ENCODE results near the gene HOXD11. TPM values are rescaled to one million over a fixed set of nuclear protein-coding genes. Genes with fewer than 3 reads are reported as not detected.

Gene HOXD11
- total and polyA plus RNA-seq, 11 donors = not detected

DNA sequence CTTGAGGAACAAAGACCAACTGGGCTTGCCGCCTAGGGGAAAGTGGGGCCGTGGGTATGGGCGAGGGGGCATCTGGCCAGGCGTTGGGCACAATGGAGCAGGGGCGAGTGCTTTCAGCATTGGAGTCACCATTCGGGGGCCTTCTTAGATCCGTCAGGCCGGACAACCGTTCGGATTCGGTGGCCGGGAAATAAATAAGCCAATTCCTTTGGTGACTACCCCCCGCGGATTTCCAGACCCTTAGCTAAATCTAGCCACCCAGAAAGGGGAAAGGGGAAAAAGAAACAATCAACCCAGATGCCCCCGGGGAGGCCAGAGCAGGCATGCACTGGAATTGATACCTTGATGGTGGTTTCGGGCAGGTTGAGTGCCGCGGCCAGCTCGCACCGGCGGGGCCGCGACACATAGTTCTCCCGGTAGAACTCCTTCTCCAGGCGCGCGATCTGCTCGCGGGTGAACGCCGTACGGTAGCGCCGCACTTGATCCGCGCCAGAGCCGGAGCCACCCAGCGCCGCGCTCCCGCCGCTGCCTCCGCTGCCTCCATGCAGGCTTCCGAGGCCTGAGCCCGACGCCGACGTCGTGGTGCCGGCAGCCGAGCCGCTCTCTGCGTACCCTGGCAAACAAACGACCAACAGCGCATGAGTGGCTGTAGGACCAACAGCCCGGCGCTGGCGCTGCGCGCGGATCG is 25.1 kb upstream of the HOXD11 start:
- Histone ChIP-seq H3K36me3 (no peaks in the 10 kb centered on the region), H3K9me3 (peaks cover 0 to 8% (median 0%) of the 10 kb centered on the region in 12 donors), H3K27me3 (peaks cover 88 to 99% (median 96%) of the 10 kb centered on the region in 9 donors), H3K4me3 (peak overlapping the region in 1 of 12 donors; percentile 3), H3K27ac (peak overlapping the region in 1 of 12 donors; percentile 84), H3K4me1 (peaks cover 0 to 52% (median 17%) of the 10 kb centered on the region in 12 donors)
- intact Hi-C loops (cut with DNase I) = loop anchor here in 4 of 10 donors (2.0 to 10.0 kb wide), 4 partner anchors 80 to 667 kb away; partner anchors contain the start of gene LNPK (in 1 of the 4)
- WGBS, 4 donors = 4 to 7% (median 7%) methylated on average over 20 to 62 of the region's 62 CpGs
- no peak for ATAC-seq
- TF ChIP-seq POLR2A (IDR thresholded peaks at IDR 0.05) = no peak
- TF ChIP-seq, protein P1, sequence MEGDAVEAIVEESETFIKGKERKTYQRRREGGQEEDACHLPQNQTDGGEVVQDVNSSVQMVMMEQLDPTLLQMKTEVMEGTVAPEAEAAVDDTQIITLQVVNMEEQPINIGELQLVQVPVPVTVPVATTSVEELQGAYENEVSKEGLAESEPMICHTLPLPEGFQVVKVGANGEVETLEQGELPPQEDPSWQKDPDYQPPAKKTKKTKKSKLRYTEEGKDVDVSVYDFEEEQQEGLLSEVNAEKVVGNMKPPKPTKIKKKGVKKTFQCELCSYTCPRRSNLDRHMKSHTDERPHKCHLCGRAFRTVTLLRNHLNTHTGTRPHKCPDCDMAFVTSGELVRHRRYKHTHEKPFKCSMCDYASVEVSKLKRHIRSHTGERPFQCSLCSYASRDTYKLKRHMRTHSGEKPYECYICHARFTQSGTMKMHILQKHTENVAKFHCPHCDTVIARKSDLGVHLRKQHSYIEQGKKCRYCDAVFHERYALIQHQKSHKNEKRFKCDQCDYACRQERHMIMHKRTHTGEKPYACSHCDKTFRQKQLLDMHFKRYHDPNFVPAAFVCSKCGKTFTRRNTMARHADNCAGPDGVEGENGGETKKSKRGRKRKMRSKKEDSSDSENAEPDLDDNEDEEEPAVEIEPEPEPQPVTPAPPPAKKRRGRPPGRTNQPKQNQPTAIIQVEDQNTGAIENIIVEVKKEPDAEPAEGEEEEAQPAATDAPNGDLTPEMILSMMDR (IDR thresholded peaks at IDR 0.05) = peak in 1 of 12 donors; percentile 7
- no peak for DNase-seq

DNA sequence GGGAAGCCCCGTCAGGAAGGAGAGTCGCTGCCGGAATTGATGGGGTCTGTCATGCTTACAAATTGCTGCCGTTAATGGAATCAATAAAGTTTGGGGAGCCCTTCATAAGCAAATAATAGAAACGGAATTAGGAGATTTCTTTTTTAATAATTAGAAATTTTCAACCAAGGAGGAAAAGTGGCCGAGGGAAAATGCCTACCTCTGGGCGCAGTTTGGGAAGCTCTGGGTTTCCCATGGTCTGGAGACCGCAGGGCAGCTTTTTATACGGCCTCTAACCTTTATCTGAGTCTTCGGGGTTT is 24.6 kb upstream of the HOXD11 start:
- ATAC-seq (no peak), DNase-seq (no peak)
- Histone ChIP-seq H3K9me3 (peaks cover 0 to 8% (median 0%) of the 10 kb centered on the region in 12 donors), H3K27me3 (peaks cover 88 to 99% (median 96%) of the 10 kb centered on the region in 9 donors), H3K4me1 (peaks cover 0 to 52% (median 18%) of the 10 kb centered on the region in 12 donors), H3K36me3 (no peaks in the 10 kb centered on the region), H3K4me3 (no peak overlapping the region), H3K27ac (peak overlapping the region in 1 of 12 donors; percentile 84)
- intact Hi-C loops (cut with DNase I) = loop anchor here in 3 of 10 donors (5.0 to 10.0 kb wide), 3 partner anchors 80 to 668 kb away; partner anchors contain the start of gene LNPK (in 1 of the 3)
- TF ChIP-seq POLR2A (IDR thresholded peaks at IDR 0.05) = no peak
- TF ChIP-seq, protein P1 (IDR thresholded peaks at IDR 0.05) = no peak
- WGBS, 4 donors = 7 to 9% (median 8%) methylated on average over 10 of the region's 10 CpGs

DNA sequence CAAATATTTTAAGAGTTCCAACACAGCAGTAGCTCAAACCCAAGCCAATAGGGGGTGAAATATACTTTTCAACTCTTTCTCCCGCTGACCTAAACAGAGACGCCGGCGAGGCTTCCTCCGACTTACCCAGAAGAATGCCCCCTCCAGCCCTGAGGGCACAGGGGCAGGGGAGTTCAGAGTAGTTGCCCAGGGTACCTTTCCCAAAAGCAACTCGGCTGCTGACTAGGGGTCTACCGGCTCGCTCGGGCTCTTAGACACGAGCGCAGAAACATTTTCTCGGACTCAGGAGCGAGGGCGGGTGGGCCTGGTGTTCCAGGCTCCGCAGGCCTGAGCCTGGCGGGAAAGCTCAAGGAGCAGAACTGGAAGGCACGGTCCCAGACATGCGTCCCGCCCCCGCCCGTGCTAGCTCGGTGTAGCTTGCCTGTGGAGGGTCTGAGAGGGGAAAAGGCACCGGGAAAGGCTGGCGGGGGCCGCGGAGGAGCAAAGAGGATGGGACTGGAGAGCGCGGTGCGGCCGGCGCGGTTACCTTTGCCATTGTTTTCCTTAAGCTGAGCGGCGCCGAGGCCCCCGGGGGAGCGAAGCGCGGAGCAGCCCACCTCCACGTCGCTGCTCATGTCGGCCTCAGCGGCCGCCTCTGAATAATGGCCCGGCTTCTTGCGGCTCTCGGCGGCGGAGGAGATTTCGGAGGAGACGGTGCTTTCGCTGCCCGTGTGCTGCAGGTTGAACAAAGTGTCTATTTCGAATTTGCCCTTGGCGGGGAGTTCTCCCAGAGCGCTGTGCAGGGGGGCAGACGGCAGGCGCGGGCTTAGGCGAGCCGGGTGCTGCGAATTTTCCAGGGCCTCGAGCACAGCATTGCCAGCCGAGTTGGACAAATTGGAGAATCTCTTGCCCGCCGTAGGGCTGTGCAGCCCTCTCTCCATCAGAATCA is 24.0 kb upstream of the HOXD11 start:
- Histone ChIP-seq H3K36me3 (no peaks in the 10 kb centered on the region), H3K27me3 (peaks cover 91 to 99% (median 97%) of the 10 kb centered on the region in 9 donors), H3K4me1 (peaks cover 0 to 57% (median 22%) of the 10 kb centered on the region in 12 donors), H3K27ac (peak overlapping the region in 1 of 12 donors; percentile 84), H3K9me3 (peaks cover 0 to 8% (median 0%) of the 10 kb centered on the region in 12 donors), H3K4me3 (no peak overlapping the region)
- TF ChIP-seq, protein P1 (IDR thresholded peaks at IDR 0.05) = no peak
- TF ChIP-seq POLR2A (IDR thresholded peaks at IDR 0.05) = no peak
- 3 to 7% (median 5%) methylated on average over 30 to 66 of the region's 66 CpGs for WGBS, 4 donors
- DNase-seq = no peak
- no peak for ATAC-seq
- intact Hi-C loops (cut with DNase I) = loop anchor here in 3 of 10 donors (5.0 to 10.0 kb wide), 3 partner anchors 81 to 668 kb away; partner anchors contain the start of gene LNPK (in 1 of the 3)

Measured in heart left ventricle (tissue), 16 donors.